ENCODE data around the gene NRCAM. TPM values are rescaled to one million over a fixed set of nuclear protein-coding genes. Genes with fewer than 3 reads are reported as not detected.

The NRCAM gene
- total and polyA plus RNA-seq, 2 of the 8 experiments (the other 6 are each of a cell fraction or from before 2014, with no cell fraction given): 2.7 to 3.8 TPM

DNA sequence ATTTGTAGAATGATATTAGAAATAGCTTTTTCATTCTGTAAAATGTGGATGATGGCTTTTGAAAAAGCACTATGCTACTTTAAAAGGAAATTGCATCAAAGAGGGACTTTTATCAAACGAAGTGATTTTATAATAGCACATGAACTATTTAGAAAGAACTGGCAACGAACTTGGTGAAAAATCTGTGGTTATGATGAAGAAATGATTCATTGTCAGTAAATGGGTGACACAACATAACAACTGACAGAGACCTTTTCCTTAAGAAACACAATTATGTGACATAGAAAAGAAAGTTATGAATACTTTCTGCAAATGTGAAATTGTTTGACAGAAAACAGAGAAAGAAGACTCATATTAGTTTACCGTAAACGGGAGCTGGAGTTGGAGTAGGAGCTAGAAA lies 265.3 kb downstream of the NRCAM start (continued):
- TF ChIP-seq CTBP2 (IDR thresholded peaks at IDR 0.05; ENCODE audit: borderline replicate concordance, insufficient read depth, insufficient read length, low read length): no peak

Measured in H1 (cell line).